Hepatocyte (in vitro differentiated cells): ENCODE results near the gene C19orf47. TPM values are rescaled to one million over a fixed set of nuclear protein-coding genes. Genes with fewer than 3 reads are reported as not detected.

Experiments
- DNase-seq: peaks from one replicate; pipeline ENCODE4 v3.0.0-alpha.2; 2016; ENCODE audit warnings: low spot score
- H2AFZ ChIP-seq: fragments of 200-600 bp; sonication (generic); 2 replicates; pipeline ENCODE4 v1.6.0; 2016; ENCODE audit warnings: antibody characterized with exemption, mild to moderate bottlenecking
- H3K27ac ChIP-seq: fragments of 200-600 bp; sonication (generic); 2 replicates; pipeline ENCODE4 v1.5.1; 2016; ENCODE audit warnings: mild to moderate bottlenecking
- H3K27me3 ChIP-seq: fragments of 200-600 bp; sonication (generic); 2 replicates; pipeline ENCODE4 v1.6.1; 2016
- H3K36me3 ChIP-seq: fragments of 200-600 bp; sonication (generic); replicated peaks from 2 replicates; pipeline ENCODE4 v1.5.1; 2016; ENCODE audit warnings: low read depth; ENCODE audit not compliant: insufficient read depth
- H3K4me1 ChIP-seq: fragments of 200-600 bp; sonication (generic); 2 replicates; pipeline ENCODE4 v1.5.1; 2016; ENCODE audit warnings: mild to moderate bottlenecking, moderate library complexity; ENCODE audit not compliant: insufficient read depth
- H3K4me2 ChIP-seq: fragments of 200-600 bp; sonication (generic); 2 replicates; pipeline ENCODE4 v1.6.0; 2016
- H3K4me3 ChIP-seq: fragments of 200-600 bp; sonication (generic); 2 replicates; pipeline ENCODE4 v1.5.1; 2016; ENCODE audit warnings: mild to moderate bottlenecking
- H3K79me2 ChIP-seq: fragments of 200-600 bp; sonication (generic); 2 replicates; pipeline ENCODE4 v1.6.0; 2017; ENCODE audit warnings: mild to moderate bottlenecking
- H3K9me2 ChIP-seq: fragments of 200-600 bp; sonication (generic); replicated peaks from 2 replicates; pipeline ENCODE4 v1.6.0; 2017; ENCODE audit warnings: mild to moderate bottlenecking; ENCODE audit not compliant: insufficient read depth
- H3K9me3 ChIP-seq: fragments of 200-600 bp; sonication (generic); 2 replicates; pipeline ENCODE4 v1.5.1; 2016; ENCODE audit warnings: low read depth, mild to moderate bottlenecking
- H4K20me1 ChIP-seq: fragments of 200-600 bp; sonication (generic); 2 replicates; pipeline ENCODE4 v1.6.0; 2016; ENCODE audit warnings: mild to moderate bottlenecking; ENCODE audit not compliant: insufficient read depth, poor library complexity, severe bottlenecking
- CTCF ChIP-seq: fragments of 200-600 bp; sonication (generic); IDR thresholded peaks from 2 replicates; pipeline ENCODE4 v1.5.1; 2016; ENCODE audit warnings: antibody characterized with exemption, mild to moderate bottlenecking; ENCODE audit not compliant: poor library complexity
- EZH2 ChIP-seq: fragments of 200-600 bp; sonication (generic); IDR thresholded peaks from 2 replicates; pipeline ENCODE4 v1.6.1; 2016; ENCODE audit warnings: antibody characterized with exemption, mild to moderate bottlenecking, borderline replicate concordance
- EZH2phosphoT487 ChIP-seq: fragments of 200-600 bp; sonication (generic); IDR thresholded peaks from one replicate; pipeline ENCODE4 v1.6.1; 2018; ENCODE audit warnings: antibody characterized with exemption, mild to moderate bottlenecking, low read depth, moderate library complexity; ENCODE audit not compliant: unreplicated experiment, severe bottlenecking
- WGBS: methylation state at CpG from one replicate; pipeline ENCODE4 v1.1.6; 2016; ENCODE audit warnings: low lambda C conversion rate; ENCODE audit errors: missing lambda C conversion rate; 5-methylcytosine and 5-hydroxymethylcytosine counted together
- polyA plus RNA-seq: library from polyadenylated mRNA; unstranded; fragments of >200 nt; fragmentation: Nextera tagmentation; extraction: Ambion mirVana; gene quantifications from 2 replicates; pipeline ENCODE4 v1.2.1, GENCODE V29; 2016
- total RNA-seq: library from RNA; depleted of rRNA; stranded (reverse); fragments of >200 nt; gene quantifications from 2 replicates; pipeline ENCODE4 v1.2.3, GENCODE V29; 2014

Gene C19orf47
- total and polyA plus RNA-seq, 2 experiments from 2014 or later = 7.4 to 9.8 TPM

GRCh38 chr19:40392894-40393517 is 44.8 kb upstream of the C19orf47 start:
- peak; percentile 41 for DNase-seq
- Histone ChIP-seq H3K4me3 (no peak overlapping the region), H3K36me3 (no peaks in the 10 kb centered on the region), H2AFZ (no peak overlapping the region), H3K4me2 (no peak overlapping the region), H3K79me2 (no peaks in the 10 kb centered on the region), H3K9me2 (no peaks in the 10 kb centered on the region), H3K27me3 (no peaks in the 10 kb centered on the region), H3K9me3 (no peaks in the 10 kb centered on the region), H3K4me1 (no peaks in the 10 kb centered on the region), H3K27ac (no peak overlapping the region), H4K20me1 (no peaks in the 10 kb centered on the region)
- TF ChIP-seq EZH2phosphoT487 (no peak), CTCF (peak; percentile 13), EZH2 (no peak)
- 71% methylated on average over 9 of the region's 9 CpGs for WGBS

GRCh38 chr19:40392123-40392522 is 43.9 kb upstream of the C19orf47 start:
- Histone ChIP-seq H3K27ac (no peak overlapping the region), H3K9me2 (no peaks in the 10 kb centered on the region), H3K4me2 (no peak overlapping the region), H3K9me3 (no peaks in the 10 kb centered on the region), H3K27me3 (no peaks in the 10 kb centered on the region), H3K4me3 (no peak overlapping the region), H2AFZ (no peak overlapping the region), H3K79me2 (no peaks in the 10 kb centered on the region), H3K36me3 (no peaks in the 10 kb centered on the region), H4K20me1 (no peaks in the 10 kb centered on the region), H3K4me1 (no peaks in the 10 kb centered on the region)
- no peak for TF ChIP-seq CTCF
- TF ChIP-seq EZH2phosphoT487 = no peak
- no peak for DNase-seq
- 84% methylated on average over 7 of the region's 8 CpGs for WGBS

GRCh38 chr19:40390084-40390742 is 42.0 kb upstream of the C19orf47 start, which contains the start of gene HIPK4:
Gene HIPK4, minus strand, starts transcription at chr19:40390181. Its CDS starts 279 bp downstream, at chr19:40389902.
- Histone ChIP-seq H2AFZ (no peak within 1 kb of the TSS), H3K4me3 (no peak within 1 kb of the TSS), H4K20me1 (no peaks in the 10 kb centered on the region), H3K4me1 (no peaks in the 10 kb centered on the region), H3K27me3 (no peaks in the 10 kb centered on the region), H3K79me2 (no peaks in the 10 kb centered on the region), H3K4me2 (no peak within 1 kb of the TSS), H3K27ac (no peak within 1 kb of the TSS), H3K36me3 (no peaks in the 10 kb centered on the region), H3K9me3 (no peaks in the 10 kb centered on the region), H3K9me2 (no peaks in the 10 kb centered on the region)
- no peak for DNase-seq
- WGBS = 84% methylated on average over 10 of the region's 10 CpGs
- TF ChIP-seq EZH2 = no peak

DNA sequence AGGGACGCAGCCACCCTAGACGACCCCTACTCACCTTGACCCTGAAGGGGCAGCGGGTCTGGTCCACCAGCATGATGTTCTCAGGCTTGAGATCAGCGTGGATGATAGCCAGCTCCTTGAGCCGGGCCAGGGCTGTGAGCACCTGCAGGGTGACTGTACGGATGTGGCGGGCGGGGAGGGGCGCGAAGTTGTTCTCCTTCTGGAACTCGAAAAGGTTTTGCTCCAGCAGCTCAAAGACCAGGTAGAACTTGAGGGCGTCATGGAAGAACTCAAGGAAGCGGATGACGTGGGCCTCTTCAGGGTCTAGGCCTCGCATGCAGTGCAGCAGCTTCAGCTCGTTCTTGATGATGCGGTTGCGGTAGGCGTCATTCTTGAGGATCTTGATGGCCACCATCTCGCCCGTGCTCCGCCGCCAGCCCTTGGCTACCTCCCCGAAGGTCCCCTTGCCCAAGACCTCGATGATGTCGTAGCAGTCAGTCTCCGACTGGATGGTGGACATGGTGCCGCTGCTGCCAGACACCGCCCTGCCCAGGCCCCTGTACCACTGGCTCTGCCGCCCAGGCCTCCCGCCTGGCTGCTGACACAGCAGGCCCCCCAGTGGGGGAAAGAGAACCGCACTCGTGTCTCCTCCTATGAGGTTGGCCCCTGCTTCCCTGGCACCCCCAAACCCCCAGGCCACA is 41.3 kb upstream of the C19orf47 start:
- no peaks in the 10 kb centered on the region for H3K27me3 ChIP-seq
- H3K9me3 ChIP-seq = no peaks in the 10 kb centered on the region
- no peaks in the 10 kb centered on the region for H3K9me2 ChIP-seq
- H4K20me1 ChIP-seq = no peaks in the 10 kb centered on the region
- H3K4me3 ChIP-seq = no peak overlapping the region
- no peaks in the 10 kb centered on the region for H3K79me2 ChIP-seq
- H2AFZ ChIP-seq = no peak overlapping the region
- TF ChIP-seq CTCF (no peak), EZH2 (no peak), EZH2phosphoT487 (no peak)
- no peaks in the 10 kb centered on the region for H3K4me1 ChIP-seq
- WGBS = 96% methylated on average over 33 of the region's 33 CpGs
- no peak overlapping the region for H3K27ac ChIP-seq
- DNase-seq = no peak
- H3K4me2 ChIP-seq = no peak overlapping the region
- H3K36me3 ChIP-seq = no peaks in the 10 kb centered on the region
